ENCODE measurements around the gene GPR87. TPM values are rescaled to one million over a fixed set of nuclear protein-coding genes. Genes with fewer than 3 reads are reported as not detected.

The GPR87 gene
- total RNA-seq (2021; ENCODE audit: unreplicated experiment) (3.8 TPM), Bru-seq, nascent RNA (percentile 73 among the genes with signal in this experiment), BruChase-seq, experiment 1, labeled RNA remaining after a 6-hour chase (percentile 37 among the genes with signal in this experiment), BruChase-seq, experiment 2, labeled RNA remaining after a 2-hour chase (percentile 45 among the genes with signal in this experiment)
- 6.0 and 6.6 TPM in 2 replicates for polyA plus RNA-seq (2012)
- long read RNA-seq, partial matches to known transcripts, result 0 of 5 reads
- long read RNA-seq, other reads (novel, unspliced or antisense), result 1 of 5 reads

- ChIA-PET CTCF (interaction anchor here (1.1 to 1.5 kb wide), 2 partner anchors 9 to 11 kb away, joined by 3 to 10 read pairs; no protein-coding TSS in a partner anchor), RAD21 (ENCODE audit: low non-redundant PET in 1 of 2, low total read pairs in 2 of 2, uncharacterized antibody in 2 of 2, unreplicated experiment in 2 of 2) (no interaction called here), POLR2A (interaction anchor here (1.0 to 1.4 kb wide), 3 partner anchors 9 to 30 kb away, joined by 4 to 9 read pairs (median 4); no protein-coding TSS in a partner anchor)
- Histone ChIP-seq H4K20me1 (ENCODE audit: insufficient read depth) (no peaks in the 10 kb centered on the region), H3K4me3 (replicated peaks in 1 of 2; ENCODE audit: low read depth in 1 of 2, low read length in 2 of 2) (peak within 1 kb of the TSS; percentile 25 to 53), H3K4me1 (ENCODE audit: control insufficient read depth in 1 of 2, insufficient read depth in 2 of 2, low read length in 2 of 2) (peaks cover 44 to 52% of the 10 kb centered on the region in 2 experiments), H3K9me3 (ENCODE audit: control insufficient read depth in 1 of 2, insufficient read depth in 1 of 2, low read depth in 1 of 2, low read length in 2 of 2) (no peaks in the 10 kb centered on the region), H3K9me2 (ENCODE audit: insufficient read depth) (no peaks in the 10 kb centered on the region), H3K4me2 (ENCODE audit: low read length) (peak within 1 kb of the TSS; percentile 77), H3K27me3 (ENCODE audit: insufficient read depth, low read length) (no peaks in the 10 kb centered on the region), H3K79me2 (ENCODE audit: insufficient read depth, low read length) (no peaks in the 10 kb centered on the region), H3K9ac (ENCODE audit: low read length) (peak within 1 kb of the TSS; percentile 53), H2AFZ (ENCODE audit: low read depth, low read length, poor library complexity, severe bottlenecking) (no peak within 1 kb of the TSS), H3K36me3 (ENCODE audit: control insufficient read depth in 1 of 2, insufficient read depth in 2 of 2, low read length in 2 of 2) (no peaks in the 10 kb centered on the region), H3K27ac (ENCODE audit: low read depth, low read length) (peak within 1 kb of the TSS; percentile 66; the same call in 1 of the 2 replicates)
- BruUV-seq (replicated peaks), result TSS peak; percentile 84
- peak; percentile 97 for ATAC-seq
- DNase-seq (ENCODE audit: low read depth, low spot score), result peak; percentile 88
- intact Hi-C loops (cut with micrococcal nuclease), result loop anchor here (1.0 kb wide), 1 partner anchor 11 kb away; no protein-coding TSS in a partner anchor
- TF ChIP-seq RAD21 (IDR thresholded peaks at IDR 0.05; ENCODE audit: low read depth) (peak; percentile 13; the same call in 1 of the 2 replicates), JUND (IDR thresholded peaks at IDR 0.05) (peak; percentile 97), SRF (IDR thresholded peaks at IDR 0.05; ENCODE audit: low read depth) (peak; percentile 70; the same call in 1 of the 2 replicates), CBX3 (IDR thresholded peaks at IDR 0.05; ENCODE audit: low read depth) (peak; percentile 92), EZH2 (IDR thresholded peaks at IDR 0.05) (no peak), POLR2AphosphoS5 (IDR thresholded peaks at IDR 0.05; ENCODE audit: low read depth, low read length) (peak; percentile 61), CTCF (IDR thresholded peaks at IDR 0.05 in 2 of 3, conservative IDR thresholded peaks at IDR 0.05 in 1 of 3; ENCODE audit: borderline replicate concordance in 1 of 3, insufficient read depth in 1 of 3, low read depth in 2 of 3, low read length in 2 of 3) (no peak), ATF3 (IDR thresholded peaks at IDR 0.05) (no peak), ELF1 (IDR thresholded peaks at IDR 0.05; ENCODE audit: borderline replicate concordance, low read depth) (no peak; the same call in 1 of the 2 replicates), ZNF274 (IDR thresholded peaks at IDR 0.05; ENCODE audit: low read depth, low read length) (no peak), FOSL1 (IDR thresholded peaks at IDR 0.05; ENCODE audit: low read depth) (peak; percentile 89), EGR1 (IDR thresholded peaks at IDR 0.05; ENCODE audit: low read depth) (peak; percentile 44; the same call in 1 of the 2 replicates), TCF7L2 (IDR thresholded peaks at IDR 0.05; ENCODE audit: borderline replicate concordance, extremely low read depth, insufficient read depth, insufficient read length) (no peak), ZFX (IDR thresholded peaks at IDR 0.05) (no peak), SIN3A (IDR thresholded peaks at IDR 0.05; ENCODE audit: low read depth) (peak; percentile 63; the same call in 1 of the 2 replicates), YY1 (IDR thresholded peaks at IDR 0.05; ENCODE audit: extremely low read depth, insufficient replicate concordance, low read depth, low read length) (no peak), REST (IDR thresholded peaks at IDR 0.05; ENCODE audit: low read depth) (no peak), CEBPB (IDR thresholded peaks at IDR 0.05; ENCODE audit: low read depth) (peak; percentile 61; the same call in 1 of the 2 replicates), EZH2phosphoT487 (IDR thresholded peaks at IDR 0.05; ENCODE audit: borderline replicate concordance) (no peak), MAX (IDR thresholded peaks at IDR 0.05) (peak; percentile 44; the same call in 1 of the 2 replicates), POLR2A (IDR thresholded peaks at IDR 0.05; ENCODE audit: borderline replicate concordance, extremely low read depth, insufficient read depth, insufficient read length) (no peak)
Observed at GRCh38 chr3:151316267-151316991, at the start of gene GPR87. Gene GPR87 (minus strand): TSS chr3:151316820. CDS start chr3:151300100, 16,720 bp downstream.
